HepG2 (cell line): ENCODE measurements around the gene SSX2IP. TPM values are rescaled to one million over a fixed set of nuclear protein-coding genes. Genes with fewer than 3 reads are reported as not detected.

Experiments
- ATAC-seq: fragments of 200-7000 bp; cut with Tn5 transposase; 3 replicates; pipeline ENCODE4 v1.9.1; 2020; ENCODE audit warnings: mild to moderate bottlenecking, moderate library complexity
- BruUV-seq: library from RNA; stranded (reverse); fragments of 400-500 nt; replicated peaks from 2 replicates; lab custom pipeline; 2021; lab: Mats Ljungman, UMichigan
- CTCF ChIA-PET: fragments of 300-600 bp; formaldehyde crosslinking; extraction: SDS; loops from one replicate; lab custom pipeline; 2021; ENCODE audit warnings: low total read pairs, inconsistent platforms, low intra/inter-chr PET ratio; lab: Yijun Ruan, JAX
- POLR2A ChIA-PET: fragments of 350-600 bp; sonication (Branson Sonifier 250); formaldehyde crosslinking; loops from one replicate; lab custom pipeline; 2020; ENCODE audit warnings: antibody characterized with exemption, inconsistent platforms; lab: Yijun Ruan, JAX
- DNase-seq: peaks from one replicate; pipeline ENCODE4 v3.0.0-alpha.2; 2015; ENCODE audit warnings: low spot score
- FAIRE-seq: peaks from 3 replicates; lab custom pipeline; 2011; peaks lifted over from hg19 to GRCh38; lab: Jason Lieb, UNC
- H2AFZ ChIP-seq: one replicate; pipeline ENCODE4 v1.6.1; 2011; ENCODE audit warnings: low read length, inconsistent platforms
- H3K27ac ChIP-seq: fragments of 300-600 bp; 3 replicates; pipeline ENCODE4 v1.8.0; 2011; ENCODE audit warnings: mixed run types, mild to moderate bottlenecking, mixed read lengths, low read length, inconsistent platforms; ENCODE audit not compliant: insufficient read depth; ENCODE audit errors: extremely low read length
- H3K27me3 ChIP-seq, 2 experiments: fragments of 200-600 bp in 1 of 2; 2 replicates in 1 of 2; 3 replicates in 1 of 2; pipeline versions ENCODE4 v1.6.0 to v1.8.0; 2011; ENCODE audit warnings: low read length in 2 of 2, mild to moderate bottlenecking in 2 of 2, moderate library complexity in 2 of 2, inconsistent platforms in 1 of 2; ENCODE audit not compliant: insufficient read depth in 2 of 2, control insufficient read depth in 1 of 2
- H3K36me3 ChIP-seq, 2 experiments: fragments of 200-600 bp in 1 of 2; replicated peaks in 1 of 2; 2 replicates in 1 of 2; 3 replicates in 1 of 2; pipeline versions ENCODE4 v1.5.1 to v1.8.0; 2011; ENCODE audit warnings: low read length in 2 of 2, inconsistent platforms in 1 of 2; ENCODE audit not compliant: insufficient read depth in 2 of 2, control insufficient read depth in 1 of 2
- H3K4me1 ChIP-seq: 2 replicates; pipeline ENCODE4 v1.5.1; 2012; ENCODE audit warnings: low read length, inconsistent platforms; ENCODE audit not compliant: insufficient read depth
- H3K4me2 ChIP-seq: 2 replicates; pipeline ENCODE4 v1.6.0; 2011; ENCODE audit warnings: low read depth, low read length, inconsistent platforms
- H3K4me3 ChIP-seq, 3 experiments: fragments of 200-600 bp in 1 of 3; sonication (generic), shearing (Covaris generic) in 1 of 3; replicated peaks in 1 of 3; 2 replicates each; pipeline ENCODE4 v1.5.1; 2011 to 2016; ENCODE audit warnings: low read length in 3 of 3, inconsistent platforms in 2 of 3, low read depth in 2 of 3, mild to moderate bottlenecking in 2 of 3, control low read depth in 1 of 3, mixed read lengths in 1 of 3; ENCODE audit not compliant: insufficient read depth in 1 of 3
- H3K79me2 ChIP-seq: one replicate; pipeline ENCODE4 v1.6.1; 2011; ENCODE audit warnings: low read length, inconsistent platforms; ENCODE audit not compliant: insufficient read depth
- H3K9ac ChIP-seq: 2 replicates; pipeline ENCODE4 v1.6.0; 2011; ENCODE audit warnings: mild to moderate bottlenecking, low read depth, low read length, inconsistent platforms; ENCODE audit not compliant: insufficient read depth
- H3K9me3 ChIP-seq: 2 replicates; pipeline ENCODE4 v1.5.1; 2012; ENCODE audit warnings: mild to moderate bottlenecking, low read length
- H4K20me1 ChIP-seq: 2 replicates; pipeline ENCODE4 v1.6.0; 2011; ENCODE audit warnings: inconsistent platforms, mild to moderate bottlenecking, low read length, moderate library complexity; ENCODE audit not compliant: insufficient read depth
- ASH2L ChIP-seq: fragments of 300-600, 200-600 bp; sonication (generic); IDR thresholded peaks from 2 replicates; pipeline ENCODE4 v1.7.0; 2017; ENCODE audit warnings: low read depth, mild to moderate bottlenecking, moderate library complexity, mixed read lengths, low read length; ENCODE audit not compliant: insufficient read length
- ATM ChIP-seq: fragments of 450-650 bp; IDR thresholded peaks from 2 replicates; pipeline ENCODE4 v1.7.1; 2017; ENCODE audit warnings: mild to moderate bottlenecking, borderline replicate concordance
- ATRX ChIP-seq: sonication (generic); formaldehyde crosslinking; IDR thresholded peaks from 2 replicates; pipeline ENCODE4 v1.4.0; 2020; ENCODE audit warnings: missing genetic modification reagents, borderline replicate concordance
- FOXP4 ChIP-seq: sonication (generic); formaldehyde crosslinking; IDR thresholded peaks from 2 replicates; pipeline ENCODE4 v1.4.0; 2020; ENCODE audit warnings: missing genetic modification reagents
- GLMP ChIP-seq: sonication (generic); formaldehyde crosslinking; IDR thresholded peaks from 2 replicates; pipeline ENCODE4 v1.9.0; 2021; ENCODE audit warnings: missing genetic modification reagents, mild to moderate bottlenecking, borderline replicate concordance
- HMG20B ChIP-seq: conservative IDR thresholded peaks from 2 replicates; pipeline ENCODE4 v1.6.1; 2016; ENCODE audit warnings: missing genetic modification reagents, missing compliant biosample characterization
- LCORL ChIP-seq, 2 experiments: fragments of 450-650 bp in 1 of 2; sonication (generic) in 1 of 2; formaldehyde crosslinking in 1 of 2; IDR thresholded peaks; 2 replicates each; pipeline versions ENCODE4 v1.5.0 to v1.6.1; 2017 to 2020; ENCODE audit warnings: antibody characterized with exemption in 1 of 2, missing genetic modification reagents in 1 of 2
- NFKBIZ ChIP-seq: IDR thresholded peaks from 2 replicates; pipeline ENCODE4 v1.6.1; 2018; ENCODE audit warnings: missing genetic modification reagents, missing compliant biosample characterization
- NRL ChIP-seq: sonication (generic); formaldehyde crosslinking; IDR thresholded peaks from 2 replicates; pipeline ENCODE4 v1.5.0; 2020; ENCODE audit warnings: missing genetic modification reagents, mild to moderate bottlenecking, moderate library complexity, borderline replicate concordance
- PHF8 ChIP-seq: sonication (generic); formaldehyde crosslinking; IDR thresholded peaks from 2 replicates; pipeline ENCODE4 v1.5.0; 2020; ENCODE audit warnings: missing genetic modification reagents
- SOX5 ChIP-seq: IDR thresholded peaks from 2 replicates; pipeline ENCODE4 v1.6.1; 2016; ENCODE audit warnings: borderline replicate concordance
- SOX6 ChIP-seq, 2 experiments: fragments of 450-650 bp in 1 of 2; sonication (generic) in 1 of 2; formaldehyde crosslinking in 1 of 2; IDR thresholded peaks; 2 replicates each; pipeline versions ENCODE4 v1.4.0 to v1.6.1; 2017 to 2020; ENCODE audit warnings: antibody characterized with exemption in 1 of 2, mild to moderate bottlenecking in 1 of 2, missing genetic modification reagents in 1 of 2
- TEAD3 ChIP-seq: optimal IDR thresholded peaks from 2 replicates; pipeline ENCODE3; 2016; ENCODE audit warnings: borderline replicate concordance
- TGIF2 ChIP-seq: IDR thresholded peaks from 2 replicates; pipeline ENCODE4 v1.6.1; 2016; ENCODE audit warnings: control low read depth, missing compliant biosample characterization
- ZFP91 ChIP-seq: sonication (generic); formaldehyde crosslinking; IDR thresholded peaks from 2 replicates; pipeline ENCODE4 v1.9.0; 2022; ENCODE audit warnings: missing genetic modification reagents, mild to moderate bottlenecking, borderline replicate concordance
- ZNF350 ChIP-seq: sonication (generic); formaldehyde crosslinking; IDR thresholded peaks from 2 replicates; pipeline ENCODE4 v1.4.0; 2020; ENCODE audit warnings: mild to moderate bottlenecking, low read depth, missing genetic modification reagents, borderline replicate concordance
- ZNF484 ChIP-seq: sonication (generic); formaldehyde crosslinking; IDR thresholded peaks from 2 replicates; pipeline ENCODE4 v1.5.1; 2020; ENCODE audit warnings: mild to moderate bottlenecking, low read depth, missing genetic modification reagents, borderline replicate concordance
- WGBS: methylation state at CpG from one replicate; pipeline ENCODE4 v1.1.6; 2017; ENCODE audit warnings: low lambda C conversion rate; 5-methylcytosine and 5-hydroxymethylcytosine counted together
- in situ Hi-C: cut with HindIII; loops from 2 replicates; pipeline ENCODE4 v1.10.0; 2017; ENCODE audit warnings: low pct_unique_long_range_greater_than_20kb; ENCODE audit not compliant: extremely low pct_ligation_motif_present
- intact Hi-C: fragments of 100-400 bp; cut with micrococcal nuclease; formaldehyde crosslinking; loops from one replicate; pipeline ENCODE4 v1.10.0; 2022; ENCODE audit not compliant: unreplicated experiment
- polyA plus RNA-seq, 8 experiments: library from polyadenylated mRNA; depleted of rRNA in 3 of 8; stranded (reverse) in 7 of 8; unstranded in 1 of 8; fragments of >200 nt; fragmentation: Illumina TruSeq in 4 of 8; extraction: Trizol in 4 of 8; gene quantifications; 2 replicates each; pipeline versions ENCODE4 v1.2.1 to v1.2.3, GENCODE V29; 2011 to 2016; ENCODE audit warnings: low read depth in 4 of 8, missing spikeins in 1 of 8, mixed read lengths in 1 of 8; ENCODE audit not compliant: insufficient read depth in 1 of 8
- total RNA-seq, 5 experiments: library from RNA; depleted of rRNA; stranded (reverse); fragments of >200 nt; fragmentation: Illumina TruSeq; extraction: Trizol; gene quantifications; 2 replicates each; pipeline ENCODE4 v1.2.3, GENCODE V29; 2016; ENCODE audit warnings: low read depth in 1 of 5

SSX2IP gene
- total and polyA plus RNA-seq, 2 of the 13 experiments (the other 11 are each of a cell fraction or from before 2014, with no cell fraction given): 2.7 to 23.7 TPM

GRCh38 chr1:84620720-84621313 lies 69.4 kb downstream of the SSX2IP start:
- FAIRE-seq: no peak
- peak; percentile 95 for ATAC-seq
- Histone ChIP-seq H3K4me2 (peak overlapping the region; percentile 86), H3K27ac (no peak overlapping the region), H2AFZ (no peak overlapping the region), H3K9me3 (no peaks in the 10 kb centered on the region), H3K4me1 (peaks cover 19% of the 10 kb centered on the region), H3K4me3 (peak overlapping the region; percentile 54 to 83 (median 60)), H3K27me3 (peaks cover 2 to 3% of the 10 kb centered on the region in 2 experiments; a peak in 2 of 5 replicates), H4K20me1 (no peaks in the 10 kb centered on the region), H3K9ac (peak overlapping the region; percentile 62; the same call in 1 of the 2 replicates), H3K79me2 (no peaks in the 10 kb centered on the region), H3K36me3 (no peaks in the 10 kb centered on the region)
- intact Hi-C loops (loop anchor here (1.0 kb wide), 1 partner anchor 132 kb away; no protein-coding TSS in a partner anchor), in situ Hi-C loops (loop anchor here (25.0 kb wide), 2 partner anchors 484 to 684 kb away; partner anchors contain the start of gene PRKACB)
- WGBS: 5% methylated on average over 11 of the region's 46 CpGs
- peak; percentile 41 for DNase-seq
- POLR2A ChIA-PET: no interaction called here
- CTCF ChIA-PET: interaction anchor here (0.8 to 1.6 kb wide), 2 partner anchors 16 to 715 kb away, joined by 4 to 5 read pairs; no protein-coding TSS in a partner anchor
- no TSS peak for BruUV-seq
- TF ChIP-seq ATM: no peak
- 0 out of 2 replicates have a peak, but pooled peaks have one; percentile 24 for TF ChIP-seq PHF8 (CRISPR knock-in tag)
- no peak for TF ChIP-seq SOX5 (CRISPR knock-in tag)
- no peak for TF ChIP-seq TGIF2
- TF ChIP-seq TEAD3 (CRISPR knock-in tag): peak; percentile 50
- TF ChIP-seq ASH2L: no peak
- no peak for TF ChIP-seq LCORL (IDR thresholded peaks at IDR 0.05)
- peak; percentile 58; the same call in 1 of the 2 replicates for TF ChIP-seq LCORL (CRISPR knock-in tag; IDR thresholded peaks at IDR 0.05)
- TF ChIP-seq ZNF350 (CRISPR knock-in tag): no peak
- peak; percentile 82 for TF ChIP-seq ZFP91 (CRISPR knock-in tag)
- TF ChIP-seq NRL: no peak; the same call in 1 of the 2 replicates
- no peak for TF ChIP-seq NFKBIZ
- TF ChIP-seq HMG20B (CRISPR knock-in tag): no peak
- no peak for TF ChIP-seq SOX6 (IDR thresholded peaks at IDR 0.05)
- peak; percentile 33; the same call in 1 of the 2 replicates for TF ChIP-seq SOX6 (CRISPR knock-in tag; IDR thresholded peaks at IDR 0.05)
- TF ChIP-seq ZNF484: no peak
- no peak for TF ChIP-seq FOXP4 (CRISPR knock-in tag)
- no peak for TF ChIP-seq ATRX (CRISPR knock-in tag)
- TF ChIP-seq GLMP (CRISPR knock-in tag): no peak
